Mesenteric fat pad (tissue), 1 donor: ENCODE results near the gene MAS1. TPM values are rescaled to one million over a fixed set of nuclear protein-coding genes. Genes with fewer than 3 reads are reported as not detected.
"Not testable (repeated sequence)": the region's sequence is repeated elsewhere in the genome, so short reads cannot be mapped to it uniquely, and the experiment has no call there.

Experiments used
- DNase-seq: peaks from one replicate; pipeline ENCODE4 v3.0.0-alpha.2; 2020; ENCODE audit warnings: low spot score
- total RNA-seq: library from RNA; stranded (reverse); fragmentation: NEBNext Ultra II Directional; extraction: Animal tissue kit (Norgen Biotek cat#: 25700); gene quantifications from one replicate; pipeline ENCODE4 v1.2.1, GENCODE V29; 2021
- donor health status: DM: yes; HTN: yes; CAD: no.

MAS1 gene
- total RNA-seq, 1 donor from 2014 or later = not detected

GRCh38 chr6:159916237-159916636, 25.4 kb downstream of the MAS1 start:
- DNase-seq = no peak

GRCh38 chr6:159916752-159917151, 26.0 kb downstream of the MAS1 start:
- no peak for DNase-seq

GRCh38 chr6:159919011-159919511, 28.3 kb downstream of the MAS1 start:
- no peak for DNase-seq

DNA sequence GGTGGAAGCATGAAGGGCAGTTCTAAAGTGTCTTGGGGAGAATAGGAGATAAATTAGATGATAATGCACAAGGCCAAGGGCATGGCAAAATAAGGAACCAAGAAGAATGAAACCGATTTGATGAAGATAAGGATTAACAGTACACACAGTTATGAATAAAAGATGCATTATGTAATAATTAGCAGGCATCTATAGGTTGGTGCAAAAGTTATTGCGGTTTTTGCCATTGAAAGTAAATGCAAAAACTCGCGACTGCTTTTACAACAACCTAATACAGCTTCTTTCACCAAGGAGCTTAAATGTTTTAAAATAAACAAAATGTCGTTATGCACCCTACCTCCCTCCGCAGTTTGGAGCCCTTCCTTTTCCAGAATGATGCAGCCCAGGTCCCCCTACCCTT, 29.0 kb downstream of the MAS1 start:
- DNase-seq = no peak

GRCh38 chr6:159924150-159924549, 33.4 kb downstream of the MAS1 start:
- not testable (repeated sequence) for DNase-seq

DNA sequence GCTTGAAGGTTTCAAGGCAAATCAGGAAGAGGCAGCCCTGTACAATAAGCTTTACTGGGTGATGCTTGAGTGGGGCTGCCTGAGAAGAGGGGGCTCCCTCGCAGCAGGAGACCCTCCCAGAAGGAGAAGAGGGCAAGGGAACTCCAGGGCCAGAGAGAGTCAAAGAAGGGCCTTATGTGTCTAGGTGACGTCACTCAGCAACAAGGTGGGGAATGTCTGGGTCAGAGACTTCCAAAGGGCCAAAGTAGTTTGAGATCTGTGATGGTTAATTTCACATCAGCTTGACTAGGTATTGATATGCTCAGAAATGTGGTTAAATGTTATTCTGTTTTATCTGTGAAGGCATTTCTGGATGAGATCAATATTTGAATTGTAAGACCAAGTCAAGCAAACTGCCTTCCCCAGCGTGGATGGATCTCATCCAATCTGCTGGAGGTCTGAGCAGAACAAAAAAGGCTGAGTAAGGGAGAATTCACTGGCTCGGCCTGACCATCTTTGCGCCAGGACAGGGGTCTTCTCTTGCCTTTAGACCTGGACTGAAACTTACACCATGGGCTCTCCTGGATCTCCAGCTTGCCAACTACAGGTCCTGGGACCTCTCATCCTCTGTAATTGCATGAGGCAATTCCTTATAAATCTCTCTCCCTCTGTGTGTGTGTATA, 35.9 kb downstream of the MAS1 start:
- no peak for DNase-seq

GRCh38 chr6:159929819-159930218, 39.0 kb downstream of the MAS1 start:
- DNase-seq = no peak

DNA sequence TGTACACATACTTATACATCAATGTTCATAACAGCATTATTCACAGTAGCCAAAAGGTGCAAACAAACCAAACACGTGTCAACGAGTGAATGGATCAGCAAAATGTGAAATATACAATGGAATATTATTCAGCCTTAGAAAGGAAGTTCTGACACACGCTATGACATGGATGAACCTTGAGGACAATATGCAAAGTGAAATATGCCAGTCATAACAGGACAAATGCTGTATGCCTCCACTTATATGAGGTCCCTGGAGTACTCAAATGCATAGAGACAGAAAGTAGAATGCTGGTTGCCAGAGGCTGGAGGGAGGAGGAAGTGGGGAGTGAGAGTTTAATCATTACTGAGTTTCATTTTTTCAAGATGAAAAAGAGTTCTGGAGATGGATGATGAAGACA, 40.3 kb downstream of the MAS1 start:
- no peak for DNase-seq

GRCh38 chr6:159931846-159932245, 41.1 kb downstream of the MAS1 start:
- no peak for DNase-seq

- DNase-seq = no peak
Measured at GRCh38 chr6:159933077-159933476, 42.3 kb downstream of the MAS1 start.

DNA sequence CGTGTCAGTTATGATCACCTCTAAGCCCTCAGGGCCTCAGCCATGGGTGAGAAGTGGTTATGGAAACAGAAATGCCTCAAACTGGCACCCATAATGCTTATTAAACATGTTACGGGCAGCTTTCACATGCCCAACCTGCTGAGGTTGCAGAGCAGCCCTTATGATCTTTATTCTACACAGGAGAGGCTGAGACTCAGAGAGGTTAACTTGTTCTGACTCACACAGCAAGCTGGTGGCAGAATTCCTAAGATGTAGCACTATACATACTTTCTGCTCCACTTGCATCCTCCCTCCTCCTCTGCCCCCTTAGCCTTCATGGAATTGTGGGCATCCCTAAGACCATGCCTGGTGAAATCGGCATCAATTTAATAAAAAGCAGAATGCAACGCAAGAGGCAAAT, 43.4 kb downstream of the MAS1 start:
- no peak for DNase-seq

DNA sequence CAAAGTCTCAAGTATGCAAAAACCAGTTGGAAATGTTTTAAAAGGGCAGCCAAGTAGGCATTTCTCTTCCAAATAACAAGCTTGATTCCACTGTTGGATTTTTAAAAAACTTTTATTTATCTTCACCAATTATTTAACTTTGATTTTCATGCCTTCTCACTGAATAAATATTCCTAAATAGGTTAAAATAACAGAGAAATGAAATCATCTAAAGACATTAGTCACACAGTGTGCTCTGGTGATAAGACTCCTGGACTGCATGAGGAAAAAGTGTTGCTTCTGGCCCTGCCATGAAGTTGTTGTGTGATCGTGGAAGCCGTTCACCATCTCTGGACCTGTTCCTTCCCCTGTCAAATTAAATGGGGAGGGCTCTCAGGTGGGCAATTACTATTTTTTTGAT, 44.3 kb downstream of the MAS1 start:
- no peak for DNase-seq

DNA sequence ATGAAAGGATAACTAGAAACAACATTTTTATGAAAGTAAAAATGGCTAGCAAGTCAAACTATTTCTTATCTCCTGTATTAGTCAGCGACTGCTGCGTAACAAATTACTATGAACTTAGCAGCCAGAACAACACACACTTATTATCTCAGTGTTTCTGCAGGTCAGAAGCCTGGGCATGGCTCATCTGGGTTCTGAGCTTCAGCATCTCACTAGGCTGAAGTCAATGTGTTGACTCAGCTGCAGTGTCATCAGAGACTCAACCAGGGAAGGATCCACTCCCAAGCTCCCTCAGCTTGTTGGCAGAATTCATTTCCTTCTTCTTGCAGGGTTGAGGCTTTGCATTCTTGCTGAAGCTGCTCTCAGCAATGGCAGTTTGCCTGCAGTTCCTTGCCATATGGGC, 44.8 kb downstream of the MAS1 start:
- no peak for DNase-seq

DNA sequence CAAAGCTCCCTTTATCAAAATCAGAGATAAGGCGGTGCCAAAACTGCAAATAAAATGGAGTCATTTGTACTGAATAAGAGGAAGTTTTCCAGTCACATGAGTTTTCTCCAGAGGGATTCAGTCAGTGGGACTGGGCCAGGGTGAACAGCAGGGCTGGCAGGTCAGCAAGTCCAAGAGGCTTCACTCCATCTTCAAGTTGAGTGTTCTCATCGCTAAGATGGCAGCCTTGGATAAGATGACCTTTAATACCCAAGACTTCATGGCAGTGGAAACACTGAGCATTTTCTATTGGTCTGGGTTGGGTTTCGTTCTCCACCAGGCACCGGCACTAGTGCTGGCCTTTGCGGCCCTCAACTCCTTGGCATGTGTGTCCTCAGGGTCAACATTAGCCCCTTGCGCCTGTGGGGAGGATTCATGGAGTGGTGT, 48.8 kb downstream of the MAS1 start:
- DNase-seq = no peak

Other genes with a start within 250 kb of the MAS1 start
- gene SOD2, start 197.7 kb upstream of the MAS1 start, total RNA-seq = 1,141 TPM
- gene WTAP, start 163.5 kb upstream of the MAS1 start, total RNA-seq = 82.8 TPM
- 11.1 TPM for gene ACAT2, start 128.9 kb upstream of the MAS1 start, total RNA-seq
- 170 TPM for gene TCP1, start 101.4 kb upstream of the MAS1 start, total RNA-seq
- gene MRPL18, start 100.5 kb upstream of the MAS1 start, total RNA-seq = 59.3 TPM
- not detected for gene PNLDC1, start 90.7 kb upstream of the MAS1 start, total RNA-seq
- 111 TPM for gene IGF2R, start 78.1 kb downstream of the MAS1 start, total RNA-seq
- gene SLC22A1, start 230.8 kb downstream of the MAS1 start, total RNA-seq = 3.4 TPM